HG03103 (cell line): Measurements from ENCODE around the gene TWIST2.

Source experiments
- ATAC-seq: cut with Tn5 transposase; IDR thresholded peaks from one replicate; pipeline ENCODE4 v1.9.1; 2021; ENCODE audit warnings: low read depth; ENCODE audit not compliant: unreplicated experiment

Gene TWIST2

GRCh38 chr2:238900511-238900910 is 52.6 kb downstream of the TWIST2 start:
- no peak for ATAC-seq

DNA sequence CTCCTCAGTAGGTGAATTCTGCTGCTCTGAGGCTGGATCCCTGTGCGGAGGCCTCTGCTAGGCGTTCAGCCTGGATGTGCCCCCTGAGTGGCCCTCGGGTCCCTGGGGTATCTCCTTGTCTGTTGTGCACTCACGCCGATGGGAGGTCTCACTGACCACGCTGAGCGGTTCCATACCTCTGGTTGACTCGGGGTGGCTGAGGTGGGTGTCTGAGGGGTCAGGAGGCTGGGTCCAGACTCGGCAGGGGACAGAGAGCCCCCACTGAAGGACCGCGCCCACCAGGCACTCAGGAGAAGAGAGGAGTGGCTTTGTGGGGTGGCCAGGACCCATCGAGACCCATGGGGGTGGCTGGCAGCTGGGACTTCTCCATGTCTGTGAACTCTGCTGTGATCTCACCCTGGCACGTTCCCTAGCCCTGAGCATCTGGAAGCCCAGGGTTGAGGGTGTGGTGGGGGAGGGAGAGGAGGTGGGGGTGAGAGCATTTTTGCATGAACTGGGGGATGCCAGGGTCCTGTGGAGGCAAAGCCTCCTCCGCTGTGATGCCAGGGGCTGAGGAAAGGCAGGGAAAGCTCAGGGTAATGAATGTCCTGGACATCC is 53.7 kb downstream of the TWIST2 start:
- ATAC-seq, result no peak

GRCh38 chr2:238902285-238902684 is 54.4 kb downstream of the TWIST2 start:
- ATAC-seq, result no peak

GRCh38 chr2:238903141-238903540 is 55.3 kb downstream of the TWIST2 start:
- ATAC-seq, result no peak

DNA sequence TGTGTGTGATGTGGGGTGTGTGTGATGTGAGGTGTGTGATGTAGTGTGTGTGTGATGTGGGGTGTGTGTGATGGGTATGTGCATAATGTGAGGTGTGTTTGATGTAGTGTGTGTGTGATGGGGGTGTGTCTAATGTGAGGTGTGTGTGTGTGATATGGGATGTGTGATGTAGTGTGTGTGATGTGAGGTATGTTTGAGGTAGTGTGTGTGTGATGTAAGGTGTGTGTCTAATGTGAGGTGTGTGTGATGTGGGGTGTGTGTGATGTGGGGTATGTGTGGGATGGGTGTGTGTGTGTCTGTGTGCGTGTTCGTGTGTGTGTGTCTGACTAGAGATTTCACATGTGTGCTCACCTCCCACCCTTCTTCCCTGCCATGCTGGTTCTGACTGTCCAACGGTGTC is 56.3 kb downstream of the TWIST2 start:
- ATAC-seq, result no peak

GRCh38 chr2:238904716-238905115 is 56.8 kb downstream of the TWIST2 start:
- no peak for ATAC-seq

DNA sequence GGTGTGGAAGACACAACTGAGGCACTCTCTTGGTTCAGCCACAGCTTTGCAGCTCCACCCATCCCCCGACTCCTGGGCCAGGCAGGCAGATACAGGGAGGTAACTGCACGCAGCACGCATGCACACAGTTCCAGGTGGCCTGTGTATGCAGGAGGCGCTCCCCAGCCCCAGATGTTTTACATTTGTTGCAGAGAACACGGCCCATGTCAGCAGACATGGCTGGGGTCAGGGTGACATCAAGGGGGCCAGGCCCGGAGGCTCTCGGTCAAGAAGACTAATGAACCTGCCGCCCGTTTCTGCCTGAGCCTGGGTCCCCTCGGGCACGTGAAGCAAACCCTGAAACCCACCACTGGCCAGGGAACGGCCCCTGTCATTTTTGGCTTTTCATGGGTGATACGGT is 57.3 kb downstream of the TWIST2 start:
- ATAC-seq, result no peak

DNA sequence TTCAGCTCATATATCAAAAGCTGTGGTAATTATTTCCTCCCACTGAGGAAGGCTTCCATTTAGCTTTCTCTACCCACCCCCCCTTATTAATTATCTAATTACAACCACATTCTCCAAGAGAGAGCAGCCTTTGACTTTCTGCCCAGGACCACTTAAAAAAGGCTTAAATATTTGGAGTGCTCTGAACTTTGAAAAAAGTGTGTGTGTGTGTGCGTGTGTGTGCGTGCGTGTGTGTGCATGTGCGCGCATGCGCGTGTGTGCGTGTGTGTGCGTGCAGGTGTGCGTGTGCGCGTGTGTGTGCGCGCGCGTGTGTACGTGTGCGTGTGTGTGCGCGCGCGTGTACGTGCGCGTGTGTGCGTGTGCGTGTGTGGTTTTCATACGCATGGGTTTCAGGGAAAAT is 57.8 kb downstream of the TWIST2 start:
- ATAC-seq, result no peak

DNA sequence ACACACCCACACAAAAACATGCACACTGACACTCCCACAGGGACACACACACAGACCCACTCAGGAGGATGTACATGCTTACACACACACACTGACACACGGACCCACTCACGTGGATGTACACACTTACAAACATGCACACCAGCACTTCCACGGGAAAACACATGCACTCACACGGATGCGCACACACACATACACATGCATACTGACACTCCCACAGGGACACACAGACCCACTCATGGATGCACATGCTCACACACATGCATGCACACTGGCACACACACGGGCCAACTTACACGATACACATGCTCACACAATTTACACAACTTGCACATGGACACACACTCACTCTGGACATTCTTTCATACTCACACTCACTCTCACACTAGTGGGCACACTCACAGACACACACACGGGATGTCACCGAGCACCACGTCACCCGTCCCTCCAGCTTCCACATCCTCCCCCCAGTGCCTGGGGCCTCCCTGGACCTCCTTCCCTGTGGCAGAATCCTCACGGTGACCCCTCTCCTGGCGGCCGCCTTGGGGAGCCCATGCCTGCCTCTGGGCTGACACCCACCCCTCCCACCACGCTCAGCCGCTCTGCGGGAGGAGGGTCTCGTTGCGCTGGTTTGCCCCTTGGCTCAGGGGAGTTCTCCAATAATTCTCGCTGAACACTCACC is 58.5 kb downstream of the TWIST2 start:
- ATAC-seq, result no peak

DNA sequence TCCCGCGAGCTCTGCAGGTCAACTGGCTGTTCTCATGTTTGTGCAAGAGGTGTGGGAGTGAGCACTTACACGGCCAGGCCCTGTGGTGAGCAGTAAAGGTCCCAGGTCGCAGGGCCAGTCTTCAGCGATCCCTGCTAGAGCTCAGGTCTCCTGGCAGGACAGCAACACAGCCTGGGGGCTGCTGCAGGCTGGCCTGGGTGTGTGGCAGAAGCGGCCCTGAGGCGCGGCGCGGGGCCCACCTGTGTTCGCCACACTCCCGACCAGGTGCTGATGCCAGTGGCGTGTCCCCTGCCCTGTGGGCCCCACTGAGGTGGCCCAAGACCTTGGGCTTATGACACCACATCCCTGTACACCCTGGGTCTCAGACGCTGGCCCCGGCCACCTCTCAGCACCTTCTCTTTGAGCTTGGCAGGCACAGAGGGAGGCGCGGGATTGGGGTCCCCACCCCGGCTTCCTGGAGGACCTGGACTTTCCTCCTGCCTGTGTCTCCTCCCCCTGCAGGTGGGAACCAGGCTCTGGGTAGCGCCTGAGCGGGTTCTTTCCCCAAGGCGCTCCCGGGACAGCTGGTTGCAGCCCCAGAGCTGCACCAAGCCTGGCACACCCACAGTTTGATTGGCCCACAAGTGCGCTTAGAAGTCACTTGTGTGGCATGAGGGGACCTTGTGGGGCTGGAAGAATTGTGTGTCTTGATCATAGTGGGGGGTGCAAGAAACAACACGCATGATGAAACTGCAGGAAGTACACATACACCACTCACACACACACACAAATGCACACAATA is 59.2 kb downstream of the TWIST2 start:
- no peak for ATAC-seq

DNA sequence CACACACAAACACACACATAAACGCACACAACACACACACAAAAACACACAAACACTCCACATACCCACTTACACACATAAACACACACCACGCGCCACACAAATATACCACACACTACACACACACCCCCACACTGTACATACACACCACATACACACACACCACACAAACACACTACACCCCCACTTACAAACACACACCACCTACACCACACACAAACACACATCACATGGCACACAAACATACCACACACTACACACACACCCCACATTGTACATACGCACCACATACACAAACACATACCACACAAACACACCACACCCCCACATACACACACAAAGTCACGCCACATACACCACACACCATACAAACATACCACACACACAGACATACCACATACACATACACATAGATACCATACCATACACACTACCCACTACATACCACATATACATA is 59.9 kb downstream of the TWIST2 start:
- ATAC-seq, result no peak

DNA sequence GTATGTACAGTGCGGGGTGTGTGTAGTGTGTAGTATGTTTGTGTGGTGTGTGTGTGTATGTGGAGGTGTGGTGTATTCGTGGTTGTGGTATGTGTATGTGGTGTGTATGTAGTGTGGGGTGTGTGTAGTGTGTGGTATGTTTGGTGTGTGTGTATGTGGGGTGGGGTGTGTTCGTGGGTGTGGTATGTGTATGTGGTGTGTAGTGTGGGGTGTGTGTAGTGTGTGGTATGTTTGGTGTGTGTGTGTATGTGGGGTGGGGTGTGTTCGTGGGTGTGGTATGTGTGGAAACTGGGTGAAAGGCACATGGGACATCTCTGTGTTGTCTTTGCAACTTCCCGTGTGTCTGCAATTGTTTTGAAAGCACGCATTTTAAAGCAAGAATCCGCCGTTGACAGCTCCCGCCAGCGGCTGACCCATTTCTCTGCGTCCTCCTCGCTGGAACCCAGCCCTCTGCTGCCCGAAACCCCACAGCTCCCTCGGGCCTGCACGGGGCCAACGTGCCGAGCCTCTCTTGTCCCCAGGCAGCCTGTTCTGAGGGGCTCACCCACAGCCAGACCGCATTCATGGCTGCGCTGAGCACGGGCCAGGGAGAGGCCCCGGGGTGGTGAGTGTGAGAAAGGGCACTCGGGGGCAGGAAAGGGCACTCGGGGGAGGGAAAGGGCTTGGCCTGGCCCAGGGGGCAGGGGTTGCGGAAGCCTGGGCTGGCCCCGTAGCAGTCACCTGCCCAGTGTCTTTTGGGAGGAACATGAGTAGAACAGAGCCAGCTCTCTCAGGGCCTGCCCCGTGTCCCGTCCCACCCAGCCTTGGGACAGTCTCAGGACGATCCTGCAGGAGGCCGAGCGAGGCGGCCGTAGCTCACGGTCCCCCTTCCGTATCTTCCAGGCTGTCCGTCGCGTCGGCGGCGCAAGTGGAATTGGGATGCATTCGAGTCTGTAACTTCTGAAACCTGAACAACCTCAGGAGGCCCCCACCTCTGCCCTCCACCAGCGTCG is 61.4 kb downstream of the TWIST2 start:
- ATAC-seq, result no peak

DNA sequence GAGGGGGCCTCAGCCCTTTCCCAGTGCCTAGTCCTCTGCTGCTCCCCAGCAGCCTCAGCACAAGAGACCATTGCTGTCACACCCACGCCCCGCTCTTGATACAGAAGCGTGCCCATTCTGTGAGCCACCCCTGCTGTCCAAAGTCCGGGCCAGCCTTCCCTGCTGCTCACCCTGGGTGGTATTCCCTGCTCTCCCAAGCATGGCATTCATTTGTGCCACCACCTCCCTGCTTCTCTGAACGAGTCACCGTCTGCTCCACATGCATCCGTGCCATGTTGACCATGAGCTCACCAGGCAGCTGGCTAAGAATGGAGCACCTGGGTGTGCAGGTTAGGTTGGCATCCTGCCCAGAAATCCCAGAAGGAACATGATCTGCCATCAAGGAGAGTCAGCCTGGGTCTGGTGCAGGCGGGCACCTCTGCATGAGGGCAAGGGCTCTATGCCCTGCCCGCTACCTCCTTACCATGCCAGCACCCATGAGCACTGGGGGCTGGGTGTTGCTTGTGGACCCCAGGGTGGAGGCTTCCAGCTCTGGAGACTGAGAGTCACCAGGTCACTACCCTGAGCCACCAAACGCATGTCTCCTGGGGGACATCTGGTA is 63.0 kb downstream of the TWIST2 start:
- ATAC-seq, result no peak

DNA sequence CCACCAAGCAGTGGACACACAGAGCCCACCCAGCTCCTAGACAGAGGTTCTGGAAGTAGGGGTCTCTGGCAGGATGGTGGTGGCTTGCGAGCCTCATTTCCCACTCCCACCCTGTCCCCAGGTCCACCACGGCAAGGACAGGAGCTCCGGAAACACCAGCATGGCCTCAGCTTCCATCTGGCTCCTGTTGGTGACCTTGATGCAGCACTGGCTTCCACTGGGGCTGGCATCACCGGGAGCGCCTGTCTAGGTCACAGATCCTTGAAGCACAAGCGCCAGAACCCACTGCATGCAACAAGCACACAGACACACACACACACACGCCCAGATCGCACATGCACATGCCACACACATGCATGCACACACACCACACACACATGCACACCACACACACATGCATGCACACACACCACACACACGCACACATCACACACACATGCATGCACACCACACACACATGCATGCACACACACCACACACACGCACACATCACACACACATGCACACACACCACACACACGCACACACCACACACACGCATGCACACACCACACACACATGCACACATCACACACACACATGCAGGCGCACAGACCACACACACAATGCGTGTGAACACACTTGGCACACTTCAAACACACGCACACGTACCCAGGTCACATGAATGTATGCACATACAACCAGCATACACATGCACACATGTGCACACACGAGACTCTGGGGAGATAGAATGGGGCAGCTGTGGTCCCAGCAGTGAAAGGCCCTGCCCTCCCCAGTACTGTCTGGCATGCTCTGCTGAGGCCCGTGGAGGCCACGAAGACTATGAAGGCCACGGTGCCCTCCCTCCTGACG is 63.7 kb downstream of the TWIST2 start:
- ATAC-seq, result no peak

DNA sequence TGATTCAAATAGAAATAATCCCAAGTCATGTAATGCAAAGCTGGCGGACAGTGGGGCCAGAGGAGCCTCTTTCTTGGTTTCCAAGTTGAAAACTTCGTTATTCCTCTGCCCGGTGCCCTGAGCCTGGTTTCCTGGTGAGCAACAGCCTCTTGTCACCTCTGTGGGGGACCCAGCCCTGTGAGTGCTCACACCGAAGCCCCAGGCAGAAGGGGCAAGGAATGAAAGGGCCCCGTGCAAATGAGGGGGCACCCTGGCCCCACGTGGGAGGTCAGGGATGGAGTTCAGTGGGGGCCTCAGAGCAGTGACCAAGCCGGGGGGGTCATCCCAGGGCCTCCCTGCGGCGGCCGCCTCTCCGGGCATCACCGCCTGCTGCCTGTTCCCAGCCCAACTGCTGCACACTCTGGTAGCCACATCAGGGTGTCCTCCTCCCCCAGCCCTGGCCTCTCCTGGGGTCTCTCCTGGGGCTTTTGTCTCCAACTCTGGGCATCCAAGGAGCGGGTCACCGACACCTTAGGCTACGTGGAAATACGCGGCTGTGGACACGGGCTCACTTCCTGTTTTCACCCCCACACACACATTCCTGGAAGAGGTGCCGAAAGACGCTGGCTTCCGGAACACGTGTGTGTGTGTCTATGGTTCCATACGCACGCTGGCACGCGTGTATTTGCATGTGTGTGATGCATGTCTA is 64.5 kb downstream of the TWIST2 start:
- no peak for ATAC-seq

- ATAC-seq, result no peak
Measured at GRCh38 chr2:238912916-238913875, 65.3 kb downstream of the TWIST2 start.

DNA sequence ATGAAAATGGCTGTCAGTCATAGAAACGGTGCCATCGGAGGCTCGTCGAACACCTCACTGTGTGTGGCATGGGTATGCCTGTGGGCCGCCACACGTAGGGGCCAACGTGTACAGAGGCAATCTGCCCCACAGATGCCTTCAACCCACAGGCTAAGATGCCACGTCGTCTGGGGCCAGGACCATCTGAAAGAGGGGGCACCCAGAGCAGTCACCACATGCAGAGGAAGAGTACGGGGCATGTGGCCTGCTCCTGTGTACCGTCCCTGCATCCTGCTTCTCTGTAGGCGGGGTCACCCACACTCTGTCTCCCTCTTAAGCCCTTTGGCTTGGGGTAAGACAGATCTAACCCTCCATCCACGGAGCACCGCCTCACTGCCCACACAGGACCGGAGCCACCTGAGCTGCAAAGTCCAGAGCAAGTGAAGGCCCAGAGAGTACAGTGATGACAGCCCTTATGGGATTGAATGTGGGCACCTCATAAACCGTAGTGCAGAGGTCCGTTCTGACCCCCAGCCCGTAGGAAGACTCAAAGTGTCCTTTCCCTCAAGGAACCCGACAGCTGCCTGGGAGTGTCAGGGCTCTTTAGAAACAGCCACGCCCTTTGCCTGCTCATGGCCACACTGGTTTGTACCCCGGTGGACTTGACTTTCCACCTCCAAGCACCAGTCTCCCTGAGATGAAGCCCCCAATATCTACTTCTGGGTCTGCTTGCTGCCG is 66.2 kb downstream of the TWIST2 start:
- no peak for ATAC-seq
